Stimulated activated CD8-positive, alpha-beta memory T cell treated with anti-CD3 and anti-CD28 coated beads, Interleukin-7, amount 100 ng/mL, for 48 hours (primary cell): ENCODE measurements around the gene SEPHS2.
A peak's percentile ranks its signal among the peaks of the same experiment; 100 is the strongest.
"Not testable (repeated sequence)": the region's sequence is repeated elsewhere in the genome, so short reads cannot be mapped to it uniquely, and the experiment has no call there.

Experiments used
- DNase-seq, 2 donors: peaks; one replicate each; pipeline ENCODE4 v3.0.0-alpha.2; 2020; ENCODE audit warnings: low read depth in 1 of 2; ENCODE audit errors: extremely low read depth in 1 of 2

SEPHS2 gene

GRCh38 chr16:30445408-30446202 lies at the start of gene SEPHS2:
Gene SEPHS2 (minus strand): TSS chr16:30445874. CDS start chr16:30445727, 147 bp downstream.
- DNase-seq = peak; percentile 86 to 94

GRCh38 chr16:30494709-30495108 lies 49.0 kb upstream of the SEPHS2 start:
- DNase-seq = no peak

- DNase-seq = no peak
These were observed 48.3 kb upstream of the SEPHS2 start for GRCh38 chr16:30493941-30494488.

DNA sequence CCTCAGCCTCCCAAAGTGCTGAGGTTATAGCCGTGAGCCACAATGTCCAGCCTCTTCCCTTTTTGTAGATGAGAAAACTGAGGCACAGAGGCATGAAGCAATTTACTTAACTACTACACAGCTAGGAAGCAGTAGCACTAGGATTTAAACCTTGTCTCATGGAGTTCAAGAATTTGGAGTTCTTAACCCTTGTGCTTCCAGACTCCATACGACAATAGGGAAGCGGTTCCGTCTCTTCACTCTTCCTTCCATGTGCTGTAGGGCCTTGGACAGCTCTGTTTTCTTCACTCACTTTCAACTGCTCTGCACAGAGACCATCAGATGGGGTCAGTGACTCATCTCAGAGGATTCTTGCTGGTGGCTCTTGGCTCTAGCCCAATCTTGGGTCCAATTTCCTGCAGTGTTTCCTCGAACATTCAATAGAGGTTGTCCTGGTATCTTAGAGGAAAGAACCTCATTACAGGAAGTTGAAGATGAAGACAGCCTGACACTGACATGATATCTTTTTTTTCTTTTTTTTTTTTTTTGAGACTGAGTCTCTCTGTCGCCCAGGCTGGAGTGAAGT lies 46.2 kb upstream of the SEPHS2 start:
- no peak for DNase-seq

DNA sequence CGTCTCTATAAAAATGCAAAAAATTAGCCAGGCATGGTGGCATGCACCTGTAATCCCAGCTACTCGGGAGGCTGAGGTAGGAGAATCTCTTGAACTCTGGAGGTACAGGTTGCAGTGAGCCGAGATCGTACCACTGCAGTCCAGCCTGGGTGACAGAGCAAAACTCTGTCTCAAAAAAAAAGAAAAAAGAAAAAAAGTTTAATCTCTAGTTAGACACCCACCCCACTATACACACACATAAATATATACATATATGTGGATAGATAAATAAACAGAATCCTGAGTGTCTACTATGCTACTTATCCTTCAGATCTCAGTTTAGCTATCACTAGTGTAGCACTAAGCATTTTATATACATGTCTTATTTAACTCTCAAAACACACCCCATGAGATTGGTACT lies 45.6 kb upstream of the SEPHS2 start:
- no peak for DNase-seq

DNA sequence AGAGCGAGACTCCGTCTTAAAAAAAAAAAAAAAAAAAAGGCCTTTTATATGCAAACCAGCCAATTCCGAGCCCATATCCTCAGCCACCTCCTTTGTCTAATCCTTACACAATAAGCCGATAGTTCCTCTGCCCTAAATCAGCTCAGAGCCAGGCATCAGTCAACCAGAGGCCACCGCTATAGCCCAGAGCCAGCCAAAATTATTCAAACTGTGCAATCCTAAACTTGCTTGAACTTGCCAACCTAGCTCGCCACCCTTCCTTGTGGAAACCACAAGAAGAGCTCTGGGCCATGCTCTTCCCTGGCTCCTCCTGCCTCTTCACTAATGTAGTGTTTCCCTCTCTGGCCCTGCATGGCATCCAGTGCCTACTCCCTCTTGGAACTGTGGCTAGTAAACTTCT lies 44.5 kb upstream of the SEPHS2 start:
- no peak for DNase-seq

DNA sequence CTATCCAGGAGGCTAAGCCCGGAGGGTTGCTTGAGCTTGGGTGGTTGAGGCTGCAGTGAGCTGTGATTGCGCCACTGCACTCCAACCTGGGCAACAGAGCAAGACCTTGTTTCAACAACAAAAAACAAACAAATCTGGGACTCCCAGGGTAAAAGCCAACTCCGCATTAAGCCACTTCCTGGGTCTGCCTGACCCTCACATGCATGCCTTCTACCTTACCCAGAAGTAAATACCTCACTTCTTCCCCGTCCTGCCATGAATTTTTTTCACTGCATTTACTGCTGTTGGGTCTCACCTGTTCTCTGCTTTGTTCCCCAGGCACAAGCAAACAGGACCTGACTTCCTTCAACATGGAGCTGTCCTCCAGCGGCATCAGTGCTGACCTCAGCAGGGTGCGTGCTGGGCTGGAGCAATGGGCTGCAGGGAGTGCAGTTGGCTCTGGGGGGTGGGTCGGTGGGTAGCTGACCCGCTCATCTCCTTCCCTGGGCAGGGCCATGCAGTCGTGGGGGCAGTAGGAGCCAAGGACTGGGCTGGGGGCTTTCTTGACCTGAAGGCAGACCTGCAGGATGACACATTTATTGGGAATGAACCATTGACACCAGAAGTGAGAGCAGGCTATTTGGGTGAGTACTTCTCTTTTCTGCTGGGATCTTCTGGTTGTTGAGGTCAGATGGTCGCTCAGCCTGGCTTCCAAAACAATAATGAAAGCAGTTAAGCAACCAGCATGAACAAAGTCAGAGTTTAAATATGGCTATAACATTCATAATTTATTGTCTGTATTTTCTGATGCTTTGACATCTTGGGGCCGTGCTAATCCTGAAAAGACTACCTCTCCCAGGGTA lies 43.3 kb upstream of the SEPHS2 start:
- no peak for DNase-seq

DNA sequence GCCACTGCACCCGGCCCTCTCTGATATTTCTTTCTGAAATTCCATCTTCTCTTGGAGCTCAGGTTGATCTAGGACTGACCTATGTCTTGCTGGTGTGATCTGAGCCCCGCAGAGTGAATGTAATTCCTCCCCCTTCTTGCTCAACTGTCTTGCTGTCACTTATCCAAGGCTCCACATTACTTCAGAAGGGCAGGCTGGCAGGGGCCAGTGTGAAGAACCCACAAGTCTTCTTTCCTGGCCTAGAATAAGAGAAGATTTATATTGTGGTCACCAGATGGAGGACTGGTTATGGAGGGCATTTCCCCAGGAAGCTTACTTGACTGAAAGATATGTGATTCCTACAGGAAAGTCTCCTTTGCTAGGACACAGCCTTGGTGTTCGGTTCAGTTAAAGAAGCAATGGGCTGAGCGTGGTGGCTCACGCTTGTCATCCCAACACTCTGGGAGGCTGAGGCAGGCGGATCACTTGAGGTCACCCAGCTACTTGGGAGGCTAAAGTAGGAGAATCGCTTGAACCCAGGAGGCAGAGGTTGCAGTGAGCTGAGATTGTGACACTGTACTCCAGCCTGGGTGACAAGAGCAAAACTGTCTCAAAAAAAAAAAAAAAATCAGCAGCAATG lies 40.3 kb upstream of the SEPHS2 start:
- no peak for DNase-seq

GRCh38 chr16:30484887-30485286 lies 39.2 kb upstream of the SEPHS2 start:
- DNase-seq = no peak

GRCh38 chr16:30482366-30482765 lies 36.7 kb upstream of the SEPHS2 start:
- no peak for DNase-seq

DNA sequence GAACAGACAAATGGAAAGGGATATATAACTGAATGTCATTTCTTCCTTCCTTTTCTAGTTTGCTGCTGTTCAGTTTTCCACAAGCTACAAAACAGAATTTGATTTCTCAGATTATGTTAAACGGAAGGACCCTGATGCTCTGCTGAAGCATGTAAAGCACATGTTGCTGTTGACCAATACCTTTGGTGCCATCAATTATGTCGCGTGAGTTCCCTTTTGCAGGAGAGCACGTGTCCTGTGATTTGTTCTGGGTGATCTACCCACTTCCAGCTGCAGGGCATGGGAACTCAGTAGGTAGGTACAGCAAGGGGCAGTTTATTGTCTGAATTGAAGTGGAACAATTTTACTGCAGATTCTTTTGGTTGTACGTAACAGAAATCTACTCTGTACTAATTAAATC lies 35.7 kb upstream of the SEPHS2 start:
- no peak for DNase-seq

GRCh38 chr16:30478766-30479478 lies 33.2 kb upstream of the SEPHS2 start:
- DNase-seq = no peak

DNA sequence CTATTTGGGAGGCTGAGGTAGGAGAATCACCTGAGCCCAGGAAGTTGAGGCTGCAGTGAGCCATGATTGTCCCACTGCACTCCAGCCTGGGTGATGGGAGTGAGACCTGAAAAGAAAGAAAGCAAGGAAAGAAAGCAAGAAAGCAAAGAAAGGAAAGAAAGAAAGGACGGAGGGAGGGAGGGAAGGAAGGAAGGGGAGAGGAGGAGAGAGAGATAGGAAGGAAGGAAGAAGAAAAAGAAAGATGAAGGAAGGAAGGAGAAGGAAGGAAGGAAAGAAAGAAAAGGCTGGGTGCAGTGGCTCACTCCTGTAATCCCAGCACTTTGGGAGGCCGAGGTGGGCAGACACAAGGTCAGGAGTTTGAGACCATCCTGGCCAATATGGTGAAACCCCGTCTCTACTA lies 32.1 kb upstream of the SEPHS2 start:
- DNase-seq = not testable (repeated sequence)

DNA sequence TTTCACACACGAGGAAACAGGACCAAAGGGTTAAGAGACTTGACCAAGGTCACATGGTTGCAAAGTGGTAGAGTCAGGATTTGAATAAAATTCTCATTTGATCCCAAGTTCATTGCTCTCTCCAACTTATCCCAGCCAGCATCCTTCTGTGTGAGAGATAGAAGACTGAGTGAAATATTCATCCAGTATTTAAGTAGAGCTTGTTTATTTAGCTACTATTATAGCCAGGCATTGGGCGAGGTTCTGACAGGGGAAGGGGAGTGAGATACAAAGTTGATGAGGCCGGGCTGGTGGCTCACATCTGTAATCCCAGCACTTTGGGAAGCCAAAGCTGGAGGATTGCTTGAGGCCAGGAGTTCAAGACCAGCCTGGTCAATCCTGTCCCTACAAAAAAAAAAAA lies 31.3 kb upstream of the SEPHS2 start:
- no peak for DNase-seq

- DNase-seq = no peak
These were observed 29.0 kb upstream of the SEPHS2 start for GRCh38 chr16:30474684-30475083.

GRCh38 chr16:30474074-30474452 lies 28.4 kb upstream of the SEPHS2 start:
- no peak for DNase-seq

- peak; percentile 67 for DNase-seq
These were observed 27.8 kb upstream of the SEPHS2 start for GRCh38 chr16:30473231-30474073.

DNA sequence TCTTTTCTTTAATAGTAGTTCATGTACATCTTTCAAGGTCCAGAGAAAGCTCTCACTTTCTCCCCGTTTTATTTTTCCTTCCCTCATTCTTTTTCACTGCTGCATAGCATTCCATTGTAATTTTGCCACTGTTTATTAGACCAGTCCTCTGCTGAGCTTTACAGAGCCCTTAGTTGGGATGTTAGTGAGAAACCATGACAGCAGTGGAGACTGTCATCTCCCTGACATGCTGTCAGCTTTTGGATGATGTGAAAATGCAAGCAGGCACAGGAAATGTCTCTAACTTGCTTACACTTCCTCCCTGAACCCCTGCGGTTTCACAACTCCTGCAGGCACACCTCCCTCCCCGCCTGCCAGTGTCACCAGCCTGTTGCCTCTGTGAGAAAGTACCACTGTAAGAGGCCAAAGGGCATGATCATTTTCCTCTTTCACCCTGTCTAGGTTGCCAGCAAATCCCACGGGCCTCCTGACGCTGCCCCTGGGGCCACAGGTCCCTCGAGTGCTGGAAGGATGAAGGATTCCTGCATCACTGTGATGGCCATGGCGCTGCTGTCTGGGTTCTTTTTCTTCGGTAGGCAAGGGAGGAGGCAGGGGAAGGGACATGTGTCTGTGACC lies 26.8 kb upstream of the SEPHS2 start, which contains the start of gene ITGAL:
Gene ITGAL, plus strand, starts transcription at position 415 of the 615 bp plus-strand sequence. Its CDS starts 96 bp downstream, at position 511.
- DNase-seq = peak; percentile 70 to 90

- DNase-seq = no peak
These were observed 24.9 kb upstream of the SEPHS2 start for GRCh38 chr16:30470632-30470995.
